Measurements from ENCODE around the gene GET4.

DNA sequence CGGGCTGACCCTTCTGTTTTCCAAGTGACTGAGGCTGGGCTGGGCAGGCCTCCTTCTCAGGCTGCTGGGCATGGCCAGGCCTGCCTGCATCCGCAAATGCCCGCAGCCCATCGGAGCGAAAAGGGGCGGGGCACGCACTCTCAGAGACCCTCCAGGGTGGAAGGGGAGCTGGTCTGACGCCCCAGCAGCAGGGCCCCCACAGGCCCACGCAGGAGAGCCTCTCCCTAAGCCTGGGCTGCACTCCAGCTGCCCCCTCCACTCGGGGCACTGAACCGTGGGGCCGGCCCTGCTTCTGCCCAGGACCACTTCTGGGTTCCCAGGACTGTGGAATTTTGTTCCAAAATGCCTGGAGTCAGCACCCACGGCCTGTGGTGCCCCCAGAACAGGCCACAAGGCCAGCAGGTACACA is 68.8 kb downstream of the GET4 start:
- TF ChIP-seq FOXK2 (IDR thresholded peaks at IDR 0.05) (no peak), HDGF (IDR thresholded peaks at IDR 0.05; ENCODE audit: borderline replicate concordance) (no peak), SP1 (IDR thresholded peaks at IDR 0.05) (no peak)

All from HEK293T (cell line).